MG63 (cell line): Measurements from ENCODE around the gene DGKB. TPM values are rescaled to one million over a fixed set of nuclear protein-coding genes. Genes with fewer than 3 reads are reported as not detected.
"Not testable (repeated sequence)": the region's sequence is repeated elsewhere in the genome, so short reads cannot be mapped to it uniquely, and the experiment has no call there.

ENCODE experiments used
- DNase-seq: peaks from one replicate; pipeline ENCODE4 v3.0.0-alpha.2; 2020
- H3K27me3 ChIP-seq: fragments of 250-450 bp; sonication (Bioruptor Pico); 2 replicates; pipeline ENCODE4 v1.5.1; 2020; ENCODE audit warnings: mild to moderate bottlenecking, moderate library complexity
- H3K36me3 ChIP-seq: fragments of 250-450 bp; sonication (Bioruptor Pico); 2 replicates; pipeline ENCODE4 v1.5.1; 2020; ENCODE audit warnings: mild to moderate bottlenecking, moderate library complexity
- H3K4me3 ChIP-seq: fragments of 250-450 bp; sonication (Bioruptor Pico); 2 replicates; pipeline ENCODE4 v1.5.1; 2020; ENCODE audit warnings: mild to moderate bottlenecking, moderate library complexity
- H3K9me3 ChIP-seq: fragments of 250-450 bp; sonication (Bioruptor Pico); 2 replicates; pipeline ENCODE4 v1.5.1; 2020; ENCODE audit warnings: mild to moderate bottlenecking, moderate library complexity
- total RNA-seq: library from RNA; depleted of rRNA; stranded (reverse); fragments of >200 nt; shearing (Covaris generic); gene quantifications from 2 replicates; pipeline ENCODE4 v1.2.3, GENCODE V29; 2014; ENCODE audit warnings: low replicate concordance

The DGKB gene
- total RNA-seq, 1 experiment from 2014 or later, result not detected

DNA sequence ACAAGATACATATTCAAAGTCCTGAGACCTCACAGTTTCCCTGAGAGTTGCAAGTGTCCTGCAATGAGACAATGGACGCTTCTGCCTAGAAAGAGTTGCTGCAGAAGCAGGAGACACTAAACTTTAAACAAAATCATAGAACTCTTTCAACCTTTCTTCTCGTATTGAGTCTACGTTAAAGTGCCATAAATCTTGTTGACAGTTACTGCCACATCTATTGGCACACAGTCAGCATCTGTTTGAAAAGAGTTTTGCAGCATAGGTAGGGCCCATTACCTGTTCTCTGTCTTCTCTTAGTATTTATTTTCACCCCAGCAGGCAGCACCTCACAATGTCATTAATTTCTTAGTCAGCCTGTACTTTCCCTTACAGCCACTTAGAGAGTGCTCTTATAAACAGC, 577.8 kb downstream of the DGKB start:
- Histone ChIP-seq H3K27me3 (no peaks in the 10 kb centered on the region), H3K4me3 (no peak overlapping the region), H3K36me3 (no peaks in the 10 kb centered on the region), H3K9me3 (peaks cover 4% of the 10 kb centered on the region; the same call in 1 of the 2 replicates)
- DNase-seq, result no peak

DNA sequence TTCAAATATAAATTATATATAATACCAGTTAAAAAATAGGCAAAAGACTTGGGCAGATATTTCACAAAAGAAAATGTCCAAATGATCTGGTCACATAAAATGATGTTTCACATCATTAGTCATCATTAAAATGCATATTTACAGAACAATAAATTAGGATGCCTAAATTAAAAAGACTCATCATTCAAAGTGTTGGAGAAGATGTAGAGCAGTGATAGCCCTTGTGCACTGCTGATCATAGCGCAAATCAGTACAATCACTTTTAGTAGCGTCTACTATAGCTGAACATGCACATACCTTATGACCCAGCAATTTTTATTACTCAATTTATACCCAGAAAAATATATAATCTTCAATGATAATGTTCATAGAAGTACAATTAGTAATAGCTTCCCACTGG, 579.8 kb downstream of the DGKB start:
- peaks cover 4% of the 10 kb centered on the region; the same call in 1 of the 2 replicates for H3K9me3 ChIP-seq

DNA sequence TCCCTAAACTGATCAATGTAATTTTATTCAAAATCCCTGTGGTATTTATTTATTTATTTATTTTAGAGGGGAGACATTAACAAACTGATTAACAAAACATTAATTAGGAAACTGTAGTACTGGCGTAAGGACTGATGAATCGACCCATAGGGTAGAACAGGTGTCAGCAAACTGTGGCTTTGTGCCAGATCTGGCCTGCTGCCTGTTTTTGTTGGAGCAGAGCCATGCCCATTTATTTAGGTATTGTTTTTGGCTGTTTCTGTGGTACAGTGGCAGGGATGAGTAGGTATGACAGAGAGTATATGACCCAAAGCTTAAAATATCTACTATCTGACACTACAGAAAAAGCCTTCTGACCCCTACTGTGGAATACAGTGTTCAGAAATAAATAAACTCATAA, 580.6 kb downstream of the DGKB start:
- H3K9me3 ChIP-seq, result peaks cover 4% of the 10 kb centered on the region; the same call in 1 of the 2 replicates
- H3K4me3 ChIP-seq, result no peak overlapping the region
- no peaks in the 10 kb centered on the region for H3K27me3 ChIP-seq
- peak; percentile 1 for DNase-seq
- no peaks in the 10 kb centered on the region for H3K36me3 ChIP-seq

More for the DNA sequence above, 579.8 kb downstream of the DGKB start:
- no peak for DNase-seq
- Histone ChIP-seq H3K36me3 (no peaks in the 10 kb centered on the region), H3K27me3 (no peaks in the 10 kb centered on the region), H3K4me3 (no peak overlapping the region)

DNA sequence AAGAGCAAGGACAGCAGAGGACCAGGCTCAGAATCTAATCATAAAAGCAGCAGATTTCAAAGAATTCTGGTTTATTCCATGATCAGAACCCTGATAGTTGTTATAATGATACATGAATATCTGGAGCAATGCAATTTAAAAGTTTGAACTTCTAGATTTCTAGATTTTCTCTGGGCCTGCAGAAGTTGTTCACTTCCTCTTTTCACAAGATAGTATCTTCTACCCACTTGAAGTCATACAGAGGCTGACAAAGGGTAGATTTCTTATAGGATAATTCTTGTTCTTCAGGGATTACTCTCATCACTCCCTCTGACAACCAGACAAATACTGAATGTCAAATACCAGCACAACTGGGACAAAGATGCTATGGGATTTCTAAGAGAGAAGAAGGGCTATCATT, 593.1 kb downstream of the DGKB start:
- no peaks in the 10 kb centered on the region for H3K9me3 ChIP-seq
- no peak for DNase-seq
- no peaks in the 10 kb centered on the region for H3K36me3 ChIP-seq
- H3K27me3 ChIP-seq, result no peaks in the 10 kb centered on the region
- no peak overlapping the region for H3K4me3 ChIP-seq

DNA sequence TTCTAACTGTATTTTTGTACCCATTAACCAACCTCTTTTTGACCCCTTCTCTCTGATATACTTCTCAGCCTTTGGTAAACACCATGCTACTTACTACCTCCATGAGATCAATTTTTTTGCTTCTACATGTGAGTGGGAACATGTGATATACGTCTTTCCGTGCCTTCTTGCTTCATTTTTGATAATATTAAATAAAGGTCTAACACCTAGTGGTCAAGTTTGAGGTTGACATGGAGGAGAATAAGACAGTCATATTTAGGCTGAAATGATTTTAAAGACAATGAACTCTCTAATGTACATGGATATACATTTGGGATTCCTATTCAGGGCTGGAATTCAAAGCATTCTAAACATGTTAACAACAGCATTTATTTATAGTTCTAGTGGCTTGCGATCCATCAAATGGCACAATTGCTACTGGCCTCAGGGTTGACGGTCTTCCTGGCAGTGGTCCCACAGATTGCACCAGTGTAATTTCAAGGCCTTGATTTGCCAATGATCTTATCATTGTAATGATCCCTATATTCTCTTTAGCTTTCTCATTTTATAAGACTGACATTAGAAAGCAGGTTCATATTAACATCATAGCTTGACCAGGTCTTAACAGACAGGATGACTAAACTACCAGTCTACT, 597.2 kb downstream of the DGKB start:
- DNase-seq, result peak; percentile 6
- Histone ChIP-seq H3K4me3 (no peak overlapping the region), H3K36me3 (no peaks in the 10 kb centered on the region), H3K27me3 (no peaks in the 10 kb centered on the region), H3K9me3 (no peaks in the 10 kb centered on the region)

DNA sequence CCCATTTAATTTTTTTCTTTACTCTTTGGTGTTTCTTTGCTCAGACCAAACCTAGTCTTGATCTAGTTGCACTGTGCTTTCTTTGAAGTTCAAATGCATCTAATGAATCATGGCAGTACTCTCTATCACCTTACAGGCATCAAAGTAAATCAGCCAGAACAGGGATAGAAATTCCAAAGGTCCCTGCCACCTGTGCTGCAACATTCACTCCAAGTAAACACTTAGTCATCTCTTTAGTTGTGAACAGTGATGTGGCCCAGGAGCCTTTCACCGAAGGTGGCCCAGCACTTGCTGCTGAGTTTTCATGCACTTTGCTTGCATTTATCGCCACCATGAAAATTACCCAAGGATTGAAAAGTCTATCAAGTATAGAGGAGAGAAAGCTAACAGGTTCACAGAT, 599.0 kb downstream of the DGKB start:
- Histone ChIP-seq H3K9me3 (no peaks in the 10 kb centered on the region), H3K4me3 (no peak overlapping the region), H3K27me3 (no peaks in the 10 kb centered on the region), H3K36me3 (no peaks in the 10 kb centered on the region)
- no peak for DNase-seq

DNA sequence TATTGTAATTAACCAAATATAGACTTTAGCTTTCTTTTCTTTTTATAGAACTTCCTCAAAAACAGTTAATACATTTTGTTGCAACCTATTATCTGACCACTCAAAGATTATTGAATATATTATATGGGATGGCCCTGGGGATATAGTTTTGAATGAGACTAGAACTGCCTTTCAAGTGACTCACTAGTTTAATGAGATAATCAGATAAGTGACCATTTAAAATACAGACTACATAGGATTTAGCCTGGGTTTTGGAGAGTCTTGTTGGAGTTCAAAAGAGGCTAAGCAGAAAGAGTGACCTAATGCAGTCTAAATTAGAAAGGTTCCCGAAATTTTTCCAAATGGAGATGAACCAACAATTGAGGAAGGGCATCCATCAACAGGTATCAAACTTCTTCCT, 607.9 kb downstream of the DGKB start:
- H3K9me3 ChIP-seq, result no peaks in the 10 kb centered on the region
- no peaks in the 10 kb centered on the region for H3K27me3 ChIP-seq
- DNase-seq, result no peak
- H3K4me3 ChIP-seq, result no peak overlapping the region
- H3K36me3 ChIP-seq, result no peaks in the 10 kb centered on the region

DNA sequence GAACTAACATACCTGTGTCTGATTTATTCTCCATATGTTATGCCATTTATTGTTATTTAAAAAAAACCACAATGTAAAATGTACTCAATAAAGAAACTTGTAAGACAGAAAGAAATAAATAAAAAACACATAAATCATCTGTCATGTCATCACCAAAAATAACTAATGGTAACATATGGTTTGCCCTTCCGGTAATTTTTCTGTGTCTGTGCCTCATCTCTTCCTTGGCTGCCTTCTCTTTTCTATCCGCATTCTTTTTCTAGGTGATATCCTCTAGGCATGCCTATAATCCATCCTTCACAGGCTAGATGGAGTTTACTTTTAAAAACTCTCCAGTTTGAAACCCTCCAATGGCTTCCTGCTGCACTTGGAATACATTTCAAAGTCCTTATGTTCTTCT, 609.1 kb downstream of the DGKB start:
- Histone ChIP-seq H3K27me3 (no peaks in the 10 kb centered on the region), H3K9me3 (no peaks in the 10 kb centered on the region), H3K4me3 (no peak overlapping the region), H3K36me3 (no peaks in the 10 kb centered on the region)
- DNase-seq, result no peak

DNA sequence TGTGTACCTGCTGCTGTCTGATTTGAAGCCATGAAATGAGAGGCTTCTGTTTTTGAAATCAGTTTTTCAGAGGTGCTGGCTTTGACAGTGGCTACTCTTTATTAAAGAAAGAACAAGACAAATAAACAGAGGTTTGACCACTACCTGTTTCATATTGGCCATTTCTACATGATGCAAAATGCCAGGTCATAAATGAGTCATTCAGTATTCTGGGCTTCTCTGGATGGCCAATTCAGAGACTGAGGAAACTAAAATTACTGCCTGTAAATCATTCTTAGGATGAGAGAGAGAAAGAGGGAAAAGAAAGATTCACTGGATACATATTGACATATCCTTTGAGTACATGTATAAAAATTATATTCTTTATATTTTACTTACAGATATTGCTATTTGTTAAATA, 609.8 kb downstream of the DGKB start:
- H3K9me3 ChIP-seq, result no peaks in the 10 kb centered on the region
- no peaks in the 10 kb centered on the region for H3K36me3 ChIP-seq
- no peak overlapping the region for H3K4me3 ChIP-seq
- no peaks in the 10 kb centered on the region for H3K27me3 ChIP-seq
- DNase-seq, result no peak

DNA sequence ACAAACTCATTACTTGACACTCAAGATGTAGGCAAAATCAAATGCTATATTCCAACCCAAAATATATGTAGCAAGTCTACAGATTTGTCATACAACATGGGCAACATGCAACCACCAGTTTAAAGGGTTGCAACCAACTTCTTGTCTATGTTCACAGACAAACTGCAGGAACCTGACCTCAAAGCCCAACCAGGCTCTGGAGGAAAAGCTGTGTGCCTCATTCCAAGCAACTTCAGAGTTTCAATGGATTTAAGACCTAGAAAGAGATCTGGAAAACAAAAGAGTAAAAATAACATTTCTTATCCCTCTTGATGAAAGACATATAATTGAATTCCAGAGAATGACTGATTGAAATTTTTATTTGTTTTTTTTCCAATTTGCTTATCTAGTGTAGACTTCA, 612.6 kb downstream of the DGKB start:
- no peak overlapping the region for H3K4me3 ChIP-seq

DNA sequence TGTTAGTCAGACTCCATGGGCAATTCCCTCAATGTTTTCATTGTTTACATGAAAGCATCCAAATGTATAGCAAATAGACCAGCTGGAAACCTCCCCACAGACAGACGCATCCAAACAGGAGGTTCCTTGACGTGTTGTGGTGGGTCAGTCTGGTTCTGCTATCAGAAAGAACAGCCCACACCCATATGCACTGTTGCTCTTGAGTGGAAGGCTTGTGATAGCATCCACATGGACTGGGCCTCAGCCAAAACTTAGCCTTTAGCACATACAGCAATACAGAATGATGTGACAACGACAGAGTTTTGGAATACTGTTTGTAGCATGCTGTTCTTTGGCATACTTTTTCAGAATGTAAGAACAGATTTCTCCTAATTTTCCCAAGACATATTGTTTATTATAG, 613.9 kb downstream of the DGKB start:
- Histone ChIP-seq H3K36me3 (no peaks in the 10 kb centered on the region), H3K27me3 (no peaks in the 10 kb centered on the region), H3K4me3 (no peak overlapping the region), H3K9me3 (no peaks in the 10 kb centered on the region)
- no peak for DNase-seq

More for the DNA sequence above, 612.6 kb downstream of the DGKB start:
- Histone ChIP-seq H3K27me3 (no peaks in the 10 kb centered on the region), H3K9me3 (no peaks in the 10 kb centered on the region), H3K36me3 (no peaks in the 10 kb centered on the region)
- DNase-seq, result no peak

DNA sequence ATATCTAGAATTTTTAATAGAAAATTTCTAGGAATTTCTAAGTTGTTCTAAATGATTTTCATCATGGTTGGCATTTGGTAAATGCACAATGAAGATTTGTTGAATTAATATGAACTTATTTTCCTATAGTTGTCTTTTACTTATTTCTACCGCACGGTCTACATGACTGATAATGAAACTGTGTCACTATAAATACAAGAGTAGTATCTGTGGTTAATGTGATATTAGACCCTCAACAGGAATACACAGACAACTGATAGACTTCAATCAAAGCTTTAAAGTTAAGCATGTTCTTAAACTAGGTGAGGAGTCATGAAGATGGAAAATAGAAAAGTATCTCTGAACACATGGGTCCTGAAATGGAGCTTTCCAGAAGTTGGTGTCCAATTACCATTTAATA, 615.2 kb downstream of the DGKB start:
- H3K27me3 ChIP-seq, result no peaks in the 10 kb centered on the region
- no peak for DNase-seq

DNA sequence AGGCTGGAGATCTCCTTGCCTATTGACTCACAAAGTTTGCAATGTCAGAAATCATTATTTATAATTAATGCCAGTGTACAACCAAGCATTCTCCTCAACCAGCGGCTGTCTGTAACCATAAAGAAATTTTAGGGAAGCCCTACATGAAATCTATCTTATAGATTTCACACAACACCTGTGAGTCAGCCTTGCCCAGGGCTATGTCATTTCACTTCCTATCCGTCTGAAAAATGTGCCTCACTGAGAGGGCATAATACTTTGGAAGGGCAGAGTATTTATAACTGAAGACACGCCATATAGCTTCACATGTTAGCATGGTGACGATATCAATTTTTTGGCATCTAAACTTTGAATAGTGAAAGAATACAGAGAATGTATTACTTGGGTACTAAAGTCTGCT, 616.5 kb downstream of the DGKB start:
- Histone ChIP-seq H3K4me3 (no peak overlapping the region), H3K9me3 (no peaks in the 10 kb centered on the region)
- DNase-seq, result no peak

More for the DNA sequence above, 615.2 kb downstream of the DGKB start:
- H3K4me3 ChIP-seq, result no peak overlapping the region
- no peaks in the 10 kb centered on the region for H3K9me3 ChIP-seq
- no peaks in the 10 kb centered on the region for H3K36me3 ChIP-seq

DNA sequence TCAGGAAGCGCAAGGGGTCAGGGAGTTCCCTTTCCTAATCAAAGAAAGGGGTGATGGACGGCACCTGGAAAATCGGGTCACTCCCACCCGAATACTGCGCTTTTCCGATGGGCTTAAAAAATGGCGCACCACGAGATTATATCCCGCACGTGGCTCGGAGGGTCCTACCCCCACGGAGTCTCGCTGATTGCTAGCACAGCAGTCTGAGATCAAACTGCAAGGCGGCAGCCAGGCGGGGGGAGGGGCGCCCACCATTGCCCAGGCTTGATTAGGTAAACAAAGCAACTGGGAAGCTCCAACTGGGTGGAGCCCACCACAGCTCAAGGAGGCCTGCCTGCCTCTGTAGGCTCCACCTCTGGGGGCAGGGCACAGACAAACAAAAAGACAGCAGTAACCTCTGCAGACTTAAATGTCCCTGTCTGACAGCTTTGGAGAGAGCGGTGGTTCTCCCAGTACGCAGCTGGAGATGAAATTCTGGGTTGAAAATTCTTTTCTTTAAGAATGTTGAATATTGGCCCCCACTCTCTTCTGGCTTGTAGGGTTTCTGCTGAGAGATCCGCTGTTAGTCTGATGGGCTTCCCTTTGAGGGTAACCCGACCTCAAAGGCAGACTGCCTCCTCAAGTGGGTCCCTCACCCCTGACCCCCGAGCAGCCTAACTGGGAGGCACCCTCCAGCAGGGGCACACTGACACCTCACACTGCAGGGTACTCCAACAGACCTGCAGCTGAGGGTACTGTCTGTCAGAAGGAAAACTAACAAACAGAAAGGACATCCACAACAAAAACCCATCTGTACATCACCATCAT, 623.3 kb downstream of the DGKB start:
- not testable (repeated sequence) for H3K9me3 ChIP-seq, H3K27me3 ChIP-seq, H3K36me3 ChIP-seq, H3K4me3 ChIP-seq, DNase-seq

More for the DNA sequence above, 616.5 kb downstream of the DGKB start:
- no peaks in the 10 kb centered on the region for H3K27me3 ChIP-seq
- H3K36me3 ChIP-seq, result no peaks in the 10 kb centered on the region

DNA sequence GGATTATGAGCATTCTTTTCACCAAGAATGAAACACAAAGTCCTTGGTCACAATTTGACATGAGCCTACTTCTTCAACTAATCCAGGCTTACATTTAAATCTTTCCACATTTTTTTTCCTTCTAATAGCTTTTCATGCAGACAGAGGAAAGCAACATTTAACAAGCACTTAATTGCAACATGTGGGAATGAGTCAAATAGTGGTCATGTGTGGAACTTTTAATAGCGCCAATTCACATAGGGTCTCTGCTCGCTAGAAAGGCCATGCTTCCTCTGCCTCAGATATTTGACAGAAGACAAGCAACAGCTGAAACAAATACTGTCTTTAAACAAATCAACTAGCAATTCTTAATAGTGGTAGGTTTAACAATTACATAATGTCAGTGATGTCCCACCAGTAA, 627.2 kb downstream of the DGKB start:
- Histone ChIP-seq H3K9me3 (no peaks in the 10 kb centered on the region), H3K36me3 (no peaks in the 10 kb centered on the region), H3K27me3 (no peaks in the 10 kb centered on the region), H3K4me3 (no peak overlapping the region)
- DNase-seq, result no peak

DNA sequence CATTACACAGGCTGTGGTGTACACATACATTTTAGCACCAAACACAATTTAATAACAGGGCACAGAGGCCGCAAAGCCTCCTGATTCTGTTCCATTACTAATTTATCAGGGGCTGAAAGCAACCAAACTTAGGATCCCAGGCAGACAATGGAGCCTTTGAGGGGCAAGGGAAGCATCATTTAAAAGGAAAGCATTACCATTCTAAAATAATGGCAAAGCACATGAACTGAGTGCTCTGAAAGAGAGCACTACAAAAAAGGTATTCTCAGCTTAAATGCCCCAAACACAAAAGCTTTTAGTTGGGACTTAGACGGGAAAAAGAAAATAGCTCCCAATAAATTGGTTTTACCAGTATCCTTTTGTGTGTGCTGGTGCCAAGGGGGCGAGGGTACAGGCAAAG, 631.1 kb downstream of the DGKB start:
- no peaks in the 10 kb centered on the region for H3K36me3 ChIP-seq
- H3K4me3 ChIP-seq, result no peak overlapping the region
- no peaks in the 10 kb centered on the region for H3K27me3 ChIP-seq
- DNase-seq, result no peak
- no peaks in the 10 kb centered on the region for H3K9me3 ChIP-seq

DNA sequence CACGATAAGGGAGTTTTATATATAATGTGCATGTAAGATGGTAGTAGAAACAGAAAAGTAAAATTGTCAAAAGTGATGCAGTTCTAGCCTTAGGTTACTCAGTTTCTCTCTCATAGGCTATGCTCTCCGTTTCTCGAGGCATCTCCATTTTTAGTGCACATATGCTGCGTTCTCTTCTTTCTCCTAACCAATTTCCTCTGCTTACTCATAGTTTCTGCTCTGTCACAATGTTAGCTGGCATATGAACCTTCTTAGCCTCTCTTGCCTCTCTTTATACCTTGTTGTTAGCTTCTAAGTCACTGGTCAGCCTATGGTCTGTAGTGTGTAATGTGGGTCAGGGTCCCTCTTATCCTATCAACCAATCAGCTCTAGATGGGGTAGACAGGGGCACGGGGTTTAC, 632.5 kb downstream of the DGKB start:
- Histone ChIP-seq H3K9me3 (no peaks in the 10 kb centered on the region), H3K27me3 (no peaks in the 10 kb centered on the region), H3K36me3 (no peaks in the 10 kb centered on the region), H3K4me3 (no peak overlapping the region)
- DNase-seq, result no peak

DNA sequence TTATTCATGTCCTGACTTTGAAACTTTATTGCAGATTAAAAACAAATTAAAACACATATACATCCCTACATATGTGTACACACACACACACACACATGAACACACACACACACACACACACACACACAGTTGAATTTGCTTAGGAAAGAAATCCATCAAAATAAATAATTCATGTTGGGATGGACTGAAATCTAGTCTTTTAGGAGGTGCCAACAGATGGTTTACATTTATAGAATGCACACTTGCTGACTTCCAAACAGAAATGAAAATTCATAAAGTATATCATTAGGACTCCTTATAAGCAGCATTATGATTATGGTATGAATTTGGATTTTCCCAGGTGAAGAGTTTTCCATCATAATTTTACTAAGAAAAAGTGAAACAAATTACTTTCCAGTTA, 642.5 kb downstream of the DGKB start:
- Histone ChIP-seq H3K36me3 (no peaks in the 10 kb centered on the region), H3K27me3 (no peaks in the 10 kb centered on the region), H3K4me3 (no peak overlapping the region), H3K9me3 (no peaks in the 10 kb centered on the region)
- DNase-seq, result no peak
